ENCODE results near the gene TMEM87B.
"Not testable (repeated sequence)": the region's sequence is repeated elsewhere in the genome, so short reads cannot be mapped to it uniquely, and the experiment has no call there.

- TF ChIP-seq CTCF, POLR2A (IDR thresholded peaks at IDR 0.05): not testable (repeated sequence)
These were observed 14.7 kb downstream of the TMEM87B start for GRCh38 chr2:112069794-112070193.

Measured in adrenal gland (tissue), 5 donors.